ENCODE measurements around the gene CYB561D2.

GRCh38 chr3:50380405-50381085 is 29.9 kb downstream of the CYB561D2 start:
- no peak for TF ChIP-seq CTCF (optimal IDR thresholded peaks at IDR 0.05 in 1 of 3, IDR thresholded peaks at IDR 0.05 in 1 of 3, conservative IDR thresholded peaks at IDR 0.05 in 1 of 3; ENCODE audit: extremely low read depth in 1 of 3, insufficient read depth in 2 of 3, low read length in 3 of 3)
- TF ChIP-seq EZH2 (IDR thresholded peaks at IDR 0.05; ENCODE audit: low read length): no peak
